SK-N-SH (cell line): ENCODE data around the gene DNASE2B. TPM values are rescaled to one million over a fixed set of nuclear protein-coding genes. Genes with fewer than 3 reads are reported as not detected.
A peak's percentile ranks its signal among the peaks of the same experiment; 100 is the strongest.

Experiments used
- CTCF ChIA-PET: fragments of 300-600, 350-600 bp; formaldehyde crosslinking; extraction: SDS; loops from one replicate; lab custom pipeline; 2021; lab: Yijun Ruan, JAX
- POLR2A ChIA-PET: fragments of 350-600 bp; sonication (Branson Sonifier 250); formaldehyde crosslinking; extraction: SDS; loops from one replicate; lab custom pipeline; 2020; ENCODE audit warnings: antibody characterized with exemption, inconsistent platforms; lab: Yijun Ruan, JAX
- DNase-seq: peaks from one replicate; pipeline ENCODE4 v3.0.0; 2012
- H2AFZ ChIP-seq: fragments of 200-600 bp; sonication (generic); 2 replicates; pipeline ENCODE4 v1.8.1; 2016; ENCODE audit warnings: antibody characterized with exemption, mild to moderate bottlenecking, low read depth
- H3F3A ChIP-seq: fragments of 200-600 bp; sonication (generic); replicated peaks from 2 replicates; pipeline ENCODE3; 2016; ENCODE audit warnings: antibody characterized with exemption, mild to moderate bottlenecking; ENCODE audit not compliant: insufficient read depth
- H3K27ac ChIP-seq, 2 experiments: fragments of 200-500 bp in 1 of 2; fragments of 200-600 bp in 1 of 2; sonication (Bioruptor generic) in 1 of 2; sonication (generic), shearing (Covaris generic) in 1 of 2; 2 replicates each; pipeline versions ENCODE4 v1.5.1 to v1.6.1; 2014 to 2016; ENCODE audit warnings: low read depth in 2 of 2, inconsistent platforms in 1 of 2, low read length in 1 of 2, mild to moderate bottlenecking in 1 of 2, mixed read lengths in 1 of 2
- H3K27me3 ChIP-seq: fragments of 200-600 bp; sonication (generic), shearing (Covaris generic); 2 replicates; pipeline ENCODE4 v1.6.1; 2016; ENCODE audit warnings: mixed run types; ENCODE audit not compliant: insufficient read depth
- H3K36me3 ChIP-seq, 2 experiments: fragments of 200-500 bp in 1 of 2; fragments of 200-600 bp in 1 of 2; sonication (Bioruptor generic) in 1 of 2; sonication (generic) in 1 of 2; replicated peaks in 1 of 2; 2 replicates each; pipeline versions ENCODE3 to v1.5.1; 2014 to 2016; ENCODE audit warnings: low read length in 1 of 2, mild to moderate bottlenecking in 1 of 2; ENCODE audit not compliant: insufficient read depth in 2 of 2, control insufficient read depth in 1 of 2
- H3K4me1 ChIP-seq, 2 experiments: fragments of 200-500 bp in 1 of 2; fragments of 200-600 bp in 1 of 2; sonication (Bioruptor generic) in 1 of 2; sonication (generic), shearing (Covaris generic) in 1 of 2; 2 replicates each; pipeline versions ENCODE4 v1.5.1 to v1.6.1; 2014 to 2016; ENCODE audit warnings: low read depth in 1 of 2, low read length in 1 of 2, mixed run types in 1 of 2; ENCODE audit not compliant: insufficient read depth in 2 of 2, control insufficient read depth in 1 of 2
- H3K4me2 ChIP-seq: fragments of 200-600 bp; sonication (generic), shearing (Covaris generic); 2 replicates; pipeline ENCODE4 v1.6.1; 2017; ENCODE audit warnings: mixed run types
- H3K4me3 ChIP-seq, 2 experiments: fragments of 200-500 bp in 1 of 2; fragments of 200-600 bp in 1 of 2; sonication (Bioruptor generic) in 1 of 2; sonication (generic), shearing (Covaris generic) in 1 of 2; 2 replicates each; pipeline versions ENCODE4 v1.5.1 to v1.8.1; 2014 to 2016; ENCODE audit warnings: low read depth in 2 of 2, inconsistent platforms in 1 of 2, low read length in 1 of 2, mild to moderate bottlenecking in 1 of 2, mixed read lengths in 1 of 2, moderate library complexity in 1 of 2
- H3K79me2 ChIP-seq: fragments of 200-600 bp; sonication (generic); 2 replicates; pipeline ENCODE4 v1.8.1; 2017; ENCODE audit warnings: mild to moderate bottlenecking; ENCODE audit not compliant: insufficient read depth
- H3K9ac ChIP-seq: fragments of 200-600 bp; sonication (generic); 2 replicates; pipeline ENCODE4 v1.6.1; 2017; ENCODE audit warnings: mixed run types
- H3K9me2 ChIP-seq: fragments of 200-600 bp; sonication (generic); 2 replicates; pipeline ENCODE4 v1.6.1; 2017; ENCODE audit warnings: mixed run types
- H3K9me3 ChIP-seq: fragments of 200-600 bp; sonication (generic); 2 replicates; pipeline ENCODE4 v1.6.1; 2017; ENCODE audit warnings: mixed run types, mild to moderate bottlenecking, moderate library complexity
- H4K20me1 ChIP-seq: fragments of 200-600 bp; sonication (generic); 2 replicates; pipeline ENCODE4 v1.6.1; 2017; ENCODE audit warnings: mild to moderate bottlenecking, mixed run types; ENCODE audit not compliant: insufficient read depth
- CHD2 ChIP-seq: fragments of 150-350 bp; IDR thresholded peaks from 2 replicates; pipeline ENCODE4 v1.6.1; 2018; ENCODE audit warnings: low read length; ENCODE audit not compliant: partially characterized antibody
- ELF1 ChIP-seq: IDR thresholded peaks from 2 replicates; pipeline ENCODE4 v1.4.0; 2012
- EZH2phosphoT487 ChIP-seq: fragments of 200-600 bp; sonication (generic); IDR thresholded peaks from 2 replicates; pipeline ENCODE4 v1.6.1; 2017; ENCODE audit warnings: low read depth, mixed run types, mild to moderate bottlenecking, antibody characterized with exemption, moderate library complexity, borderline replicate concordance
- FOSL2 ChIP-seq: IDR thresholded peaks from 2 replicates; pipeline ENCODE4 v1.4.0; 2012; ENCODE audit warnings: low read depth, mild to moderate bottlenecking, moderate library complexity, borderline replicate concordance
- FOXJ3 ChIP-seq: sonication (generic); formaldehyde crosslinking; IDR thresholded peaks from 2 replicates; pipeline ENCODE4 v1.5.1; 2020; ENCODE audit warnings: mild to moderate bottlenecking, missing genetic modification reagents
- FOXM1 ChIP-seq: IDR thresholded peaks from 2 replicates; pipeline ENCODE4 v1.4.0; 2012; ENCODE audit warnings: low read depth, mild to moderate bottlenecking
- GATA2 ChIP-seq: sonication (generic); formaldehyde crosslinking; IDR thresholded peaks from 2 replicates; pipeline ENCODE4 v1.5.0; 2020; ENCODE audit warnings: mild to moderate bottlenecking, missing genetic modification reagents
- JUND ChIP-seq: IDR thresholded peaks from 2 replicates; pipeline ENCODE4 v1.4.0; 2012
- MAX ChIP-seq: IDR thresholded peaks from 2 replicates; pipeline ENCODE4 v1.4.0; 2012; ENCODE audit warnings: low read depth
- MEF2A ChIP-seq: IDR thresholded peaks from 2 replicates; pipeline ENCODE4 v1.4.0; 2012; ENCODE audit warnings: low read depth, borderline replicate concordance
- NFIC ChIP-seq: IDR thresholded peaks from 2 replicates; pipeline ENCODE4 v1.4.0; 2012; ENCODE audit warnings: borderline replicate concordance
- POLR2AphosphoS5 ChIP-seq: IDR thresholded peaks from 2 replicates; pipeline ENCODE4 v1.6.1; 2012; ENCODE audit warnings: low read depth, low read length
- RAD21 ChIP-seq: IDR thresholded peaks from 2 replicates; pipeline ENCODE4 v1.6.1; 2012; ENCODE audit warnings: mild to moderate bottlenecking, low read length
- RCOR1 ChIP-seq: fragments of 150-350 bp; IDR thresholded peaks from 2 replicates; pipeline ENCODE4 v1.6.1; 2017; ENCODE audit warnings: antibody characterized with exemption, low read length
- RXRA ChIP-seq: IDR thresholded peaks from 2 replicates; pipeline ENCODE4 v1.4.0; 2012; ENCODE audit warnings: low read depth, mild to moderate bottlenecking, borderline replicate concordance
- SMC3 ChIP-seq: IDR thresholded peaks from 2 replicates; pipeline ENCODE4 v1.6.1; 2012; ENCODE audit warnings: low read depth, low read length, improper control_type of control experiment
- TCF12 ChIP-seq: IDR thresholded peaks from 2 replicates; pipeline ENCODE4 v1.4.0; 2012
- YY1 ChIP-seq: IDR thresholded peaks from 2 replicates; pipeline ENCODE4 v1.4.0; 2012; ENCODE audit warnings: low read depth, mild to moderate bottlenecking
- ZBTB33 ChIP-seq: IDR thresholded peaks from 2 replicates; pipeline ENCODE4 v1.4.0; 2012; ENCODE audit warnings: low read depth, borderline replicate concordance
- WGBS: methylation state at CpG from one replicate; pipeline ENCODE4 v1.1.6; 2017; ENCODE audit warnings: low lambda C conversion rate; 5-methylcytosine and 5-hydroxymethylcytosine counted together
- polyA plus RNA-seq, 3 experiments: library from polyadenylated mRNA; depleted of rRNA; stranded (reverse); fragments of >200 nt; gene quantifications; 2 replicates each; pipeline ENCODE4 v1.2.3, GENCODE V29; 2012

DNASE2B gene
- polyA plus RNA-seq, 1 of the 3 experiments (the other 2 are of a cell fraction) = 0.03 TPM

- peak; percentile 9 for DNase-seq
- H3K9ac ChIP-seq = no peak overlapping the region
- 39% methylated on average over 3 of the region's 3 CpGs for WGBS
- no peaks in the 10 kb centered on the region for H3K27me3 ChIP-seq
- H4K20me1 ChIP-seq = no peaks in the 10 kb centered on the region
- no peak overlapping the region for H3K4me3 ChIP-seq
- no peaks in the 10 kb centered on the region for H3F3A ChIP-seq
- no peaks in the 10 kb centered on the region for H3K9me3 ChIP-seq
- H2AFZ ChIP-seq = no peak overlapping the region
- no peaks in the 10 kb centered on the region for H3K36me3 ChIP-seq
- H3K4me2 ChIP-seq = no peak overlapping the region
- H3K79me2 ChIP-seq = no peaks in the 10 kb centered on the region
- no peaks in the 10 kb centered on the region for H3K9me2 ChIP-seq
- H3K27ac ChIP-seq = peak overlapping the region in 1 of 2 experiments; percentile 86; a peak in 2 of 4 replicates
- peaks cover 19% of the 10 kb centered on the region in 2 experiments; a peak in 3 of 4 replicates for H3K4me1 ChIP-seq
- TF ChIP-seq MAX (no peak), RCOR1 (0 out of 2 replicates have a peak, but pooled peaks have one; percentile 3), EZH2phosphoT487 (no peak), ELF1 (no peak), GATA2 (CRISPR knock-in tag) (peak; percentile 60), RAD21 (no peak), NFIC (peak; percentile 41; the same call in 1 of the 2 replicates), CHD2 (peak; percentile 24), POLR2AphosphoS5 (no peak), TCF12 (peak; percentile 24; the same call in 1 of the 2 replicates), JUND (no peak), RXRA (no peak), FOXJ3 (CRISPR knock-in tag) (no peak), YY1 (no peak)
- ChIA-PET CTCF (interaction anchor here (1.0 kb wide), 1 partner anchor 11 kb away, joined by 3 read pairs; no protein-coding TSS in a partner anchor), POLR2A (no interaction called here)
Measured at GRCh38 chr1:84352298-84353106, 45.8 kb upstream of the DNASE2B start.

- Histone ChIP-seq H3K79me2 (no peaks in the 10 kb centered on the region), H3K9me2 (no peaks in the 10 kb centered on the region), H3K36me3 (no peaks in the 10 kb centered on the region), H2AFZ (no peak overlapping the region), H3K27ac (peak overlapping the region in 1 of 2 experiments; percentile 95; a peak in 3 of 4 replicates), H3K4me2 (no peak overlapping the region), H4K20me1 (no peaks in the 10 kb centered on the region), H3K9me3 (no peaks in the 10 kb centered on the region), H3K4me3 (no peak overlapping the region), H3F3A (no peaks in the 10 kb centered on the region), H3K4me1 (peaks cover 19% of the 10 kb centered on the region in 2 experiments; a peak in 3 of 4 replicates), H3K27me3 (no peaks in the 10 kb centered on the region), H3K9ac (no peak overlapping the region)
- 60% methylated on average over 3 of the region's 3 CpGs for WGBS
- CTCF ChIA-PET = interaction anchor here (1.0 to 1.6 kb wide), 4 partner anchors 14 to 210 kb away, joined by 4 to 5 read pairs (median 4); partner anchors contain the start of gene PRKACB
- POLR2A ChIA-PET = interaction anchor here (0.7 kb wide), 1 partner anchor 79 kb away, joined by 3 read pairs; no protein-coding TSS in a partner anchor
- DNase-seq = peak; percentile 36
- TF ChIP-seq FOSL2 = peak; percentile 58; the same call in 1 of the 2 replicates
- no peak for TF ChIP-seq ZBTB33
- no peak for TF ChIP-seq POLR2AphosphoS5
- TF ChIP-seq NFIC = peak; percentile 43; the same call in 1 of the 2 replicates
- TF ChIP-seq MEF2A = no peak
- TF ChIP-seq TCF12 = peak; percentile 58; the same call in 1 of the 2 replicates
- no peak for TF ChIP-seq EZH2phosphoT487
- peak; percentile 18 for TF ChIP-seq CHD2
- no peak for TF ChIP-seq RAD21
- TF ChIP-seq ELF1 = no peak
- TF ChIP-seq YY1 = no peak
- TF ChIP-seq SMC3 = no peak
- TF ChIP-seq RXRA = peak; percentile 34; the same call in 1 of the 2 replicates
- TF ChIP-seq MAX = no peak; the same call in 1 of the 2 replicates
- no peak for TF ChIP-seq FOXM1
Measured at GRCh38 chr1:84353695-84354094, 44.6 kb upstream of the DNASE2B start.
